NOMO-1 (cell line): ENCODE results near the gene STK32B.
"Not testable (repeated sequence)": the region's sequence is repeated elsewhere in the genome, so short reads cannot be mapped to it uniquely, and the experiment has no call there.

Experiments
- DNase-seq, 2 experiments: peaks; one replicate each; lab custom pipeline; 2025; ENCODE audit not compliant: unreplicated experiment in 2 of 2; lab: John Stamatoyannopoulos, UW

The STK32B gene

GRCh38 chr4:5249727-5250126, 198.4 kb downstream of the STK32B start:
- no peak for DNase-seq

GRCh38 chr4:5250536-5250935, 199.3 kb downstream of the STK32B start:
- not testable (repeated sequence) for DNase-seq

GRCh38 chr4:5256421-5256820, 205.1 kb downstream of the STK32B start:
- DNase-seq = no peak

GRCh38 chr4:5257086-5257485, 205.8 kb downstream of the STK32B start:
- no peak for DNase-seq

GRCh38 chr4:5259471-5259870, 208.2 kb downstream of the STK32B start:
- DNase-seq = no peak

GRCh38 chr4:5260121-5260520, 208.8 kb downstream of the STK32B start:
- DNase-seq = no peak

GRCh38 chr4:5261866-5262265, 210.6 kb downstream of the STK32B start:
- no peak for DNase-seq

- no peak for DNase-seq
Measured at GRCh38 chr4:5266991-5267390, 215.7 kb downstream of the STK32B start.

- no peak for DNase-seq
Measured at GRCh38 chr4:5267408-5267807, 216.1 kb downstream of the STK32B start.

GRCh38 chr4:5276475-5277075, 225.3 kb downstream of the STK32B start:
- DNase-seq = no peak

GRCh38 chr4:5277079-5277478, 225.8 kb downstream of the STK32B start:
- DNase-seq = no peak

- DNase-seq = no peak
Measured at GRCh38 chr4:5278213-5278612, 226.9 kb downstream of the STK32B start.

GRCh38 chr4:5280069-5280468, 228.8 kb downstream of the STK32B start:
- not testable (repeated sequence) for DNase-seq

GRCh38 chr4:5280828-5281227, 229.5 kb downstream of the STK32B start:
- no peak for DNase-seq

- DNase-seq = no peak
Measured at GRCh38 chr4:5283837-5284236, 232.6 kb downstream of the STK32B start.

- DNase-seq = no peak
Measured at GRCh38 chr4:5284517-5284916, 233.2 kb downstream of the STK32B start.

GRCh38 chr4:5292101-5292500, 240.8 kb downstream of the STK32B start:
- DNase-seq = no peak

GRCh38 chr4:5298000-5298787, 246.9 kb downstream of the STK32B start:
- DNase-seq = not testable (repeated sequence)

GRCh38 chr4:5300283-5300682, 249.0 kb downstream of the STK32B start:
- DNase-seq = no peak

GRCh38 chr4:5307928-5308327, 256.6 kb downstream of the STK32B start:
- DNase-seq = no peak

- DNase-seq = no peak
Measured at GRCh38 chr4:5322321-5322720, 271.0 kb downstream of the STK32B start.

- DNase-seq = no peak
Measured at GRCh38 chr4:5330339-5330989, 279.2 kb downstream of the STK32B start.
